ENCODE data around the gene ACP7.

DNA sequence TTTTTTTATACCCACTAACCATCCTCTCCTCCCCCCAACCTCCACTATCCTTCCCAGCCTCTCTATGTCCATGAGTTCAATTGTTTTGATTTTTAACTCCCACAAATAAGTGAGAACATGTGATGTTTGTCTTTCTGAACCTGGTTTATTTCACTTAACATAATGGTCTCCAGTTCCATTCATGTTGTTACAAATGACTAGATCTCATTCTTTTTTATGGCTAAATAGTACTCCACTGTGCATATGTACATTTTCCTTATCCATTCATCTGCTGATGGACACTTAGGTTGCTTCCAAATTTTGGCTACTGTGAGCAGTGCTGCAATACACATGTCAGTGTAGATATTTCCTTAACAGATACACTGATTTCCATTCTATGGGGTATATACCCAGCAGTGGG lies 24.9 kb upstream of the ACP7 start:
- TF ChIP-seq, protein P1, sequence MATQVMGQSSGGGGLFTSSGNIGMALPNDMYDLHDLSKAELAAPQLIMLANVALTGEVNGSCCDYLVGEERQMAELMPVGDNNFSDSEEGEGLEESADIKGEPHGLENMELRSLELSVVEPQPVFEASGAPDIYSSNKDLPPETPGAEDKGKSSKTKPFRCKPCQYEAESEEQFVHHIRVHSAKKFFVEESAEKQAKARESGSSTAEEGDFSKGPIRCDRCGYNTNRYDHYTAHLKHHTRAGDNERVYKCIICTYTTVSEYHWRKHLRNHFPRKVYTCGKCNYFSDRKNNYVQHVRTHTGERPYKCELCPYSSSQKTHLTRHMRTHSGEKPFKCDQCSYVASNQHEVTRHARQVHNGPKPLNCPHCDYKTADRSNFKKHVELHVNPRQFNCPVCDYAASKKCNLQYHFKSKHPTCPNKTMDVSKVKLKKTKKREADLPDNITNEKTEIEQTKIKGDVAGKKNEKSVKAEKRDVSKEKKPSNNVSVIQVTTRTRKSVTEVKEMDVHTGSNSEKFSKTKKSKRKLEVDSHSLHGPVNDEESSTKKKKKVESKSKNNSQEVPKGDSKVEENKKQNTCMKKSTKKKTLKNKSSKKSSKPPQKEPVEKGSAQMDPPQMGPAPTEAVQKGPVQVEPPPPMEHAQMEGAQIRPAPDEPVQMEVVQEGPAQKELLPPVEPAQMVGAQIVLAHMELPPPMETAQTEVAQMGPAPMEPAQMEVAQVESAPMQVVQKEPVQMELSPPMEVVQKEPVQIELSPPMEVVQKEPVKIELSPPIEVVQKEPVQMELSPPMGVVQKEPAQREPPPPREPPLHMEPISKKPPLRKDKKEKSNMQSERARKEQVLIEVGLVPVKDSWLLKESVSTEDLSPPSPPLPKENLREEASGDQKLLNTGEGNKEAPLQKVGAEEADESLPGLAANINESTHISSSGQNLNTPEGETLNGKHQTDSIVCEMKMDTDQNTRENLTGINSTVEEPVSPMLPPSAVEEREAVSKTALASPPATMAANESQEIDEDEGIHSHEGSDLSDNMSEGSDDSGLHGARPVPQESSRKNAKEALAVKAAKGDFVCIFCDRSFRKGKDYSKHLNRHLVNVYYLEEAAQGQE (IDR thresholded peaks at IDR 0.05; ENCODE audit: insufficient read depth in 1 of 2, low read depth in 2 of 2, low read length in 2 of 2): no peak
- TF ChIP-seq POLR2AphosphoS5 (IDR thresholded peaks at IDR 0.05; ENCODE audit: low read depth, low read length) (no peak), SIN3A (IDR thresholded peaks at IDR 0.05; ENCODE audit: borderline replicate concordance, insufficient read depth, low read length) (no peak), TAF1 (IDR thresholded peaks at IDR 0.05; ENCODE audit: borderline replicate concordance, insufficient read depth, low read length) (no peak), FOXP2 (optimal IDR thresholded peaks at IDR 0.05; ENCODE audit: borderline replicate concordance, extremely low read depth, extremely low read length, insufficient read depth) (no peak)

Data from PFSK-1 (cell line).